ENCODE results near the gene B3GNT5. TPM values are rescaled to one million over a fixed set of nuclear protein-coding genes. Genes with fewer than 3 reads are reported as not detected.

The B3GNT5 gene
- polyA plus RNA-seq, 1 donor from 2014 or later: not detected

Other genes starting within 250 kb of the B3GNT5 start
- gene MCCC1, start 153.8 kb upstream of the B3GNT5 start, polyA plus RNA-seq: 32.4 TPM
- gene LAMP3, start 90.5 kb upstream of the B3GNT5 start, polyA plus RNA-seq: 1.1 TPM
- 0.15 TPM for gene MCF2L2, start 175.4 kb downstream of the B3GNT5 start, polyA plus RNA-seq